WTC11 (cell line): Measurements from ENCODE around the gene RC3H1.

Experiments
- ATF3 ChIP-seq: sonication (generic); formaldehyde crosslinking; conservative IDR thresholded peaks from 2 replicates; pipeline ENCODE4 v1.8.1; 2022; ENCODE audit warnings: mild to moderate bottlenecking, missing genetic modification reagents
- ATF6 ChIP-seq: sonication (generic); formaldehyde crosslinking; IDR thresholded peaks from 2 replicates; pipeline ENCODE4 v1.8.1; 2023; ENCODE audit warnings: mild to moderate bottlenecking, missing genetic modification reagents
- CREB1 ChIP-seq: sonication (generic); formaldehyde crosslinking; IDR thresholded peaks from 2 replicates; pipeline ENCODE4 v1.8.0; 2023; ENCODE audit warnings: mild to moderate bottlenecking, missing genetic modification reagents
- CTCF ChIP-seq: fragments of 200-600 bp; IDR thresholded peaks from 2 replicates; pipeline ENCODE4 v1.8.0; 2022; ENCODE audit warnings: antibody characterized with exemption
- ELF4 ChIP-seq: sonication (generic); formaldehyde crosslinking; IDR thresholded peaks from 2 replicates; pipeline ENCODE4 v1.8.1; 2022; ENCODE audit warnings: low read depth, mild to moderate bottlenecking, moderate library complexity, missing genetic modification reagents
- ESRRA ChIP-seq: sonication (generic); formaldehyde crosslinking; IDR thresholded peaks from 2 replicates; pipeline ENCODE4 v1.8.1; 2022; ENCODE audit warnings: mild to moderate bottlenecking, missing genetic modification reagents, borderline replicate concordance
- JUN ChIP-seq: sonication (generic); formaldehyde crosslinking; IDR thresholded peaks from 2 replicates; pipeline ENCODE4 v1.8.0; 2023; ENCODE audit warnings: mild to moderate bottlenecking, missing genetic modification reagents
- NFYB ChIP-seq: sonication (generic); formaldehyde crosslinking; conservative IDR thresholded peaks from 2 replicates; pipeline ENCODE4 v1.8.0; 2022; ENCODE audit warnings: low read depth, missing genetic modification reagents
- NR2C2 ChIP-seq: sonication (generic); formaldehyde crosslinking; IDR thresholded peaks from 2 replicates; pipeline ENCODE4 v1.8.0; 2022; ENCODE audit warnings: mild to moderate bottlenecking, missing genetic modification reagents
- ZBTB21 ChIP-seq: sonication (generic); formaldehyde crosslinking; IDR thresholded peaks from 2 replicates; pipeline ENCODE4 v1.8.1; 2023; ENCODE audit warnings: mild to moderate bottlenecking, missing genetic modification reagents, borderline replicate concordance
- ZNF138 ChIP-seq: sonication (generic); formaldehyde crosslinking; conservative IDR thresholded peaks from 2 replicates; pipeline ENCODE4 v1.8.1; 2022; ENCODE audit warnings: mild to moderate bottlenecking, moderate library complexity, missing genetic modification reagents
- ZNF416 ChIP-seq: fragments of 250-450 bp; sonication (Bioruptor Pico); IDR thresholded peaks from 2 replicates; pipeline ENCODE4 v1.9.0; 2021; ENCODE audit warnings: mild to moderate bottlenecking, inconsistent platforms

GRCh38 chr1:173900427-173900826 is 121.7 kb downstream of the RC3H1 start:
- TF ChIP-seq ZNF138 (no peak), ESRRA (CRISPR knock-in tag) (no peak), NR2C2 (CRISPR knock-in tag) (no peak), ELF4 (CRISPR knock-in tag) (no peak), CTCF (no peak), JUN (no peak), NFYB (CRISPR knock-in tag) (no peak), ZNF416 (CRISPR knock-in tag) (no peak), ZBTB21 (CRISPR knock-in tag) (no peak), ATF6 (CRISPR knock-in tag) (no peak), CREB1 (CRISPR knock-in tag) (no peak), ATF3 (no peak)
